NCI-H2029 treated with DMSO at 0.1 percent for 48 hours (cell line): ENCODE results near the gene SAMD1.
A peak's percentile ranks its signal among the peaks of the same experiment; 100 is the strongest.

Experiments
- DNase-seq: peaks from one replicate; lab custom pipeline; 2025; lab: John Stamatoyannopoulos, UW

Gene SAMD1

DNA sequence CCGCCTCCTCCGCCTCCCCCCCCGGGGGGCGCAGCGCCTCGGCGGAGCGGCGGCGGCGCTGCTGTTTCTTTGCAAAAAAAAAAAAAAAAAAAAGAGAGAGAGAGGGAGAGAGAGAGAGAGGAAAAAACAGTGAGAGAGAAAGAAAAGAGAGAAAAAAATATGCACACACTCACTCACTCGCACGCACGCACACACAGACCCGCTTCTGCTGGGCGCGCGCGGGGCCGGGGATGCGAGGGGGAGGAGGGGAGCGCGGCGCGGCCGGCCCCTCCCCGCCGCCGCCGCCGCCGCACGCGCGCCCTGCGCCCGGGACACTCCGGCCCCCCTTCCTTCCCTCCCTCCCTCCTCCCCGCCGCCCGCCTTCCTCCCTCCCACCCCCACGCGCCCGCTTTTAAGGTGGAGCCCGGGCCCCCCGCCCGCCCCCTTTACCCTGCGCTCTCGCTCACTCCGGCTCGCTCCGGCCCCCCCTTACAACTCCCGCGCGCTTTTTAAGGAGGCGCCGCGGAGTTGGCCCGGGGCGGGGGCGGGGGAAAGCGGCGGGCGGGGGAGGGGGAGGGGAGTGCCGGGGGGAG, at the start of gene SAMD1:
TSS of gene SAMD1 (minus strand) at position 243 of the 572 bp plus-strand sequence.
- DNase-seq = peak; percentile 39

GRCh38 chr19:14139944-14140343, 49.4 kb upstream of the SAMD1 start:
- DNase-seq = no peak

DNA sequence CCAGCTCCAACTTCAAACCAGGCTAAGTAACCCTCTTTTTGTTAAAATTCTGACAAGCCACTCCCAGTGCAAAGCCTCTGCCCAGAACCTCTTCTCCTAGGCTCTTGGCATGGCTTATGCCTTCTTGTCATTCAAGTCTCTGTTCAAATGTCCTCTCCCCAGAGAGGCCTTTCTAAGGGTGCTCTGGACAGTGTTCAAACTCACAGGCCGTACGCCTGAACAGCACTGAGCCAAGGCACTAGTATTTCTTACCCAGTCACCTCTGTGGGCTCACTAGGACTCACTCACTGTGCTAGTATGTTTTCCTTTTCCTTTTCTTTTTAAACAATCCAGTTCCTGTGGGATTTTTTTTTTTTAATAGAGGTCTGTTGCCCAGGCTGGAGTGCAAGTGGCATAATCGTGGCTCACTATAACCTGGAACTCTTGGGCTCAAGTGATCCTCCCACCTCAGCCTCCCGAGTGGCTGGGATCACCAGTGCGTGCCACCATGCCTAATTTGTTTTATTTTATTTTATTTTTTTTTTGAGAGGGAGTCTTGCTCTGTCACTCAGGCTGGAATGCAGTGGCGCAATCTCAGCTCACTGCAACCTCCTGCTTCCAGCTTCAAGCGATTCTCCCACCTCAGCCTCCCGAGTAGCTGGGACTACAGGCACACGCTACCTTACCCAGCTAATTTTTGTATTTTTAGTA, 48.2 kb upstream of the SAMD1 start:
- no peak for DNase-seq

DNA sequence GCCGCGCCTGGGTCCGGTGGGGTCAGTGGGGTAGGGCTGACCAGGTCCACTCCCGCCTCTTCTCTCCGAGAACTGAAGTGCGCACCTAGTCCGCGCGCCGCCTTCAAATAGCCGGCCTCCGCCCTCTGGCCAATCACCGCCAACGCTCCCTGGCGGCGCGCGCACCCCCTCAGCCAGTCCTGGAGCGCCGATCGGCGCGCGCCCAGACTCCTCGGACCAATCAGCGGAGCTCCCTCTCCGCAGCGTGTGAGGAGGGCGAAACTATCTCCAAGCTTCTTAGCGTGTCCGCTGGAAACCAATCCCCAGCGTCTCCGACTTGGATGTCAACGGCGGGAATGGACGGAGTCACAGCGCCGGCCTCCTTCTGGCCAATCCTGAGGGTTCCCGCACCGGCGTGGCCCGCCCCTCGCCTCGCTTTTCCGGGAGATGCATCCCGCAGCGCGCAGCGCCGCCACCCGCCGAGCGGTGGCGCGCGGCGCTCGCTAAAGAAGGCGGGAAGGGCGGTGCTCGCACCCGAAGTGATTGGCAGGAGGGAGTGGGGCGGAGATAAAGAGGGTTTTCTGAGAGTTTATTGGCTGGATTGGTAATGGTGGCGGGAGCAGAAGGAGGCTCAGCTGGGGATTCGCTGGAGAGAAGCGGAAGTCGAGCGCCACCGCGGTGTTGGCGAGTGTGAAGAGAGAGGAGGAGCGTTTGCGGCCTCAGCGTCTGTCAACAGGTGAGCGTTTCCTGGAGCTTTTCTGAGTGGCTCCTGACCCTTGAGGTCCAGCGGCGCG, 46.1 kb upstream of the SAMD1 start, which contains the start of gene ASF1B:
TSS of gene ASF1B (minus strand) at position 81 of the 773 bp plus-strand sequence. CDS start 133 bp downstream, outside the sequence.
- peak; percentile 99 for DNase-seq

DNA sequence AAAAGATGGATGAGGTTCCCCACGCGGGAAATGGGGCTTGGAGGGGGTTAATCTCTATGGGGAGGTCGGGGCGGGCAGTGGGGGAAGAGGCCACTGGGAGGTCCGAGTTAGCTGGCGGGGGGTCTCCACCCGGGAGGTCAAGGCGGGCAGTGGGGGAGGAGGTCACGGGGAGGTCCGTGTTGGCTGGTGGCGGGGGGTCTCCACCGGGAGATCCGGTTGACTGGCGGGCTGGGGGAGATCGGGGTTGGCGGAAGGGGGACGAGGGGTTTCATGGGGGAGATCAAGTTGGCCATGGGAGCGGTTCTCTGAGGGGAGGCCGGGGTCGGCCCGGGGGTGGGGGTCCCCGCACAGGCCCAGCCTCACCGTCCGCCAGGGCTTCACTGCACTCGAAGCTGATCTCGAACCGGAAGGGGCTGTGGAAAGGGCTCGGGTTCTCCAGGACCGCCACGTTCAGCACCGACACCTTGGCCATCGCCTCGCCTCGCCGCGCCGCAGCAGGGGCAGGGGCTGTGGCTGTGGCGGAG, 45.5 kb upstream of the SAMD1 start:
- no peak for DNase-seq

DNA sequence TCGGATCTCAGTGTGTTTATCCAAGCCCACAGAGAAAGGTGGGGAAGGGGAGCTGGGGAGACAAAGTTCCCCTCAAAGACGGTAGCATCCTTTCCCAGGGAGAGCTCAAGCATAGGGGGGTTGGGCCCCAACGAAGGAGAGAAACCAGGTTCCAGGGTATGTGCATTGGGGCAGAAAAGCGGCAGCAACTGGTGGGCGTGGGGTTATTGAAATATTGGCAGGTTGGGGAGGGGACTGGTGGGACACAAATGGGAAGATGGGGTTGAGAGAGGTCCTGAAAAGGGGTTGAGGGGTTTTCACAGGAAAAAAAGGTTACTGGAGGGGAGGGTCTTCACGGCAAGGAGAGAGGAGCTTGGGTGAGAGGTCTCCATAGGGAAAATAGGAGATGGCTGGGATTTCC, 44.8 kb upstream of the SAMD1 start:
- DNase-seq = no peak

GRCh38 chr19:14127929-14128509, 37.5 kb upstream of the SAMD1 start:
- DNase-seq = no peak

GRCh38 chr19:14127176-14127575, 36.6 kb upstream of the SAMD1 start:
- no peak for DNase-seq

GRCh38 chr19:14122924-14123323, 32.4 kb upstream of the SAMD1 start:
- no peak for DNase-seq

- DNase-seq = no peak
Observed at GRCh38 chr19:14120497-14120780, 29.9 kb upstream of the SAMD1 start.

- DNase-seq = no peak
Observed at GRCh38 chr19:14119644-14120496, 29.3 kb upstream of the SAMD1 start.

GRCh38 chr19:14119146-14119545, 28.6 kb upstream of the SAMD1 start:
- DNase-seq = no peak

DNA sequence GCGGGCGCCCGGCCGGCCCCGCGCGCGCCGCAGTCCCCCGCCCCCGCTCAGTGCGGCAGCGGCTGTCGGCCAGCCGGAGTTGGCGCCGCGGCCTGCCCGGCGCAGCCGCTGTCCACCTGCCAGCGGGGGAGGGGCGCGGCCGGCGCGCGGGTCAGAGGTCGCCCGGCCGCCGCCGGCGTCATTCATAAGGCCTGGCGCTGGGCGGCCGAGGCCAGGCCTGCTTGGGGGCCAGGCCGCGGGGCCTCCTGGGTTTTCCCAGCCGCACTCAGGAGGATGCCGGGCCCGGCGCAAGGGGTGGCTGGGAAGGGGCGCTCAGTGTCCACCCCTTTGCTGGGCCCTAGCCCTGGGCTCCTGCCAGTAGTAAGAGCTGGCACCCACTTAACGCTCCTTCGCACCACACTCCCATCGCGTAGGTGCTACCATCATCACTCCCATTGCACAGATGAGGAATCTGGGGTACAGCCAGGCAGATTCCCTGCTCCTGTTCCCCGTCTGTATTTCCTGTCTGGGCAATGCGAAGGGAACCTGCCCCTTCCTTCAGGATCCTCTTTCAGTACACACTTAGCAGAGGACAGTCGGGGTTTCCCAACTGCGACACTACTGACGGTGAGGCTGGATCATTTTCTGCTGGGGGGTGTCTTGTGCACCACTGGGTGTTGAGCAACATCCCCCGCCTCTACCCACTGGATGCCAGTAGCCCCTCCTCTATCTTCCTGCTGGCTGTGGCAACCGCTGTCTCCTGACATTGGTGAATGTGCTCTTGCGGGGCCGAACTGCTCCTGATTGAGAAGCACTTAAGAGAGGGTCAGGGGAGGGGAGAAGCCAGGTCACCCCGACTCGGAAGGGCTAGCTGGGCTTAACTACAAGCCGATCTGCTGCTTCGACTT, 27.9 kb upstream of the SAMD1 start:
- no peak for DNase-seq

- DNase-seq = peak; percentile 76
Observed at GRCh38 chr19:14117668-14118164, 27.2 kb upstream of the SAMD1 start, which contains the start of gene PRKACA. Gene PRKACA (minus strand): TSS chr19:14117762. CDS start chr19:14117547, 215 bp downstream.

GRCh38 chr19:14116918-14117578, 26.5 kb upstream of the SAMD1 start:
- DNase-seq = no peak

- DNase-seq = no peak
Observed at GRCh38 chr19:14116525-14116917, 26.0 kb upstream of the SAMD1 start.

DNA sequence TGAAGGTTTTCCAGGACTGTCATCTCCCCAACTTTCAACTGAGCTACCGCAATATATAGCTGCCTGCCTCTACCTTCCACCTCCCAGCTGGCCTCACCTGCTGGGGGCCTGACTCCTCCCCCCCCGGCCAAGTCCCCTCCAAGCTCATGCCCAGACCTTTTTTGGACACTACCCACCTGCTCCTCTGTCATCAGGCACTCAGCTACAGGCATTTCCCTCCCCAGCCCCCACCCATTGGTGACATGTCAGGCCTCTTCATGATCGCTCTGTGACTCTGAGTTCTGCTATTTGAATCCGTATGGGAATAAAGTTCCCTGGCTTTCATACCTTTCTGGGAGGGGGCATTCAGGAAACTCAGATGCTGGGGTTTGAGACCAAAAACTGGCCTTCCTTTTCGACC, 25.2 kb upstream of the SAMD1 start:
- DNase-seq = no peak

DNA sequence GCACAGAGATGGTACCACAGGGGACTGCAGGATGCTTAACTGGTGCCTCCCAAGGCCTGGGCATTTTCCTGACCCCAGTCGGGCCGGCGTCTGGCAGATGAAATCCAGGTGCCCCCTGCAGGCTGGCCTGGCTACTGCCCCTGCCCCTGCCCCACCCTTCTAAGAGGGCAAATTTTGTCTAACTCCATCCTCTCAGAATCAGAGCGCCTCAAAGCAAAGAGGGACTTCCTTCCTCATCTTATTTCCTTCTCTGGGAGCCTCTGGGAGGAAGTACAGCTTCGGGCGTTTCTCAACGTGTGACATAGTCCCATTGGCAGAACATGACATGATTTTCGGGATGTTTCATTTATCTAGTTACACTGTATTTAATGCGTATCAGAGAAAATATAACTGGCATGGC, 24.3 kb upstream of the SAMD1 start:
- no peak for DNase-seq

GRCh38 chr19:14114439-14114838, 23.9 kb upstream of the SAMD1 start:
- no peak for DNase-seq
